Measurements from ENCODE around the gene RAPH1. TPM values are rescaled to one million over a fixed set of nuclear protein-coding genes. Genes with fewer than 3 reads are reported as not detected.
A peak's percentile ranks its signal among the peaks of the same experiment; 100 is the strongest.
"Not testable (repeated sequence)": the region's sequence is repeated elsewhere in the genome, so short reads cannot be mapped to it uniquely, and the experiment has no call there.

Gene RAPH1
- total RNA-seq, 1 donor = 57.2 TPM

GRCh38 chr2:203534621-203535077 is 452 bp downstream of the RAPH1 start:
- H3K4me1 ChIP-seq (ENCODE audit: insufficient read depth, low read length) = peaks cover 18% of the 10 kb centered on the region
- peaks cover 2% of the 10 kb centered on the region for H3K36me3 ChIP-seq (ENCODE audit: insufficient read depth, low read length)
- no peak for TF ChIP-seq CTCF (IDR thresholded peaks at IDR 0.05; ENCODE audit: extremely low read depth, low read depth, low read length)
- H3K9me3 ChIP-seq (ENCODE audit: low read depth, low read length) = no peaks in the 10 kb centered on the region
- peaks cover 53% of the 10 kb centered on the region for H3K79me2 ChIP-seq (ENCODE audit: insufficient read depth, low read length)
- H4K20me1 ChIP-seq (ENCODE audit: insufficient read depth, low read length) = peaks cover 24% of the 10 kb centered on the region
- no peak overlapping the region for H2AFZ ChIP-seq (ENCODE audit: low read length)
- no peak for DNase-seq (ENCODE audit: insufficient read length, low spot score, missing footprints)
- H3K4me2 ChIP-seq (ENCODE audit: insufficient read depth, low read length) = peak overlapping the region; percentile 54
- no peaks in the 10 kb centered on the region for H3K27me3 ChIP-seq (ENCODE audit: insufficient read depth, low read length)
- peak overlapping the region; percentile 97 for H3K4me3 ChIP-seq (ENCODE audit: insufficient read depth, low read length)
- H3K27ac ChIP-seq (ENCODE audit: low read depth, low read length) = peak overlapping the region; percentile 98

- H3K4me3 ChIP-seq (ENCODE audit: insufficient read depth, low read length) = peak overlapping the region; percentile 97
- peaks cover 60% of the 10 kb centered on the region for H3K79me2 ChIP-seq (ENCODE audit: insufficient read depth, low read length)
- H3K9me3 ChIP-seq (ENCODE audit: low read depth, low read length) = no peaks in the 10 kb centered on the region
- peaks cover 2% of the 10 kb centered on the region for H3K36me3 ChIP-seq (ENCODE audit: insufficient read depth, low read length)
- H2AFZ ChIP-seq (ENCODE audit: low read length) = no peak overlapping the region
- peak overlapping the region; percentile 98 for H3K27ac ChIP-seq (ENCODE audit: low read depth, low read length)
- H3K4me2 ChIP-seq (ENCODE audit: insufficient read depth, low read length) = peak overlapping the region; percentile 92
- peaks cover 20% of the 10 kb centered on the region for H3K4me1 ChIP-seq (ENCODE audit: insufficient read depth, low read length)
- no peak for TF ChIP-seq CTCF (IDR thresholded peaks at IDR 0.05; ENCODE audit: extremely low read depth, low read depth, low read length)
- peak; percentile 89 for DNase-seq (ENCODE audit: insufficient read length, low spot score, missing footprints)
- H3K27me3 ChIP-seq (ENCODE audit: insufficient read depth, low read length) = no peaks in the 10 kb centered on the region
- H4K20me1 ChIP-seq (ENCODE audit: insufficient read depth, low read length) = peaks cover 26% of the 10 kb centered on the region
Observed at GRCh38 chr2:203533676-203534591, 1.2 kb downstream of the RAPH1 start.

GRCh38 chr2:203532957-203533658 is 2.0 kb downstream of the RAPH1 start:
- H3K9me3 ChIP-seq (ENCODE audit: low read depth, low read length) = no peaks in the 10 kb centered on the region
- H4K20me1 ChIP-seq (ENCODE audit: insufficient read depth, low read length) = peaks cover 26% of the 10 kb centered on the region
- H3K27ac ChIP-seq (ENCODE audit: low read depth, low read length) = peak overlapping the region; percentile 98
- peak overlapping the region; percentile 97 for H3K4me3 ChIP-seq (ENCODE audit: insufficient read depth, low read length)
- H2AFZ ChIP-seq (ENCODE audit: low read length) = no peak overlapping the region
- peaks cover 68% of the 10 kb centered on the region for H3K79me2 ChIP-seq (ENCODE audit: insufficient read depth, low read length)
- peaks cover 22% of the 10 kb centered on the region for H3K4me1 ChIP-seq (ENCODE audit: insufficient read depth, low read length)
- peaks cover 2% of the 10 kb centered on the region for H3K36me3 ChIP-seq (ENCODE audit: insufficient read depth, low read length)
- H3K4me2 ChIP-seq (ENCODE audit: insufficient read depth, low read length) = peak overlapping the region; percentile 92
- no peak for TF ChIP-seq CTCF (IDR thresholded peaks at IDR 0.05; ENCODE audit: extremely low read depth, low read depth, low read length)
- H3K27me3 ChIP-seq (ENCODE audit: insufficient read depth, low read length) = no peaks in the 10 kb centered on the region
- DNase-seq (ENCODE audit: insufficient read length, low spot score, missing footprints) = peak; percentile 86

- no peak overlapping the region for H3K4me3 ChIP-seq (ENCODE audit: insufficient read depth, low read length)
- no peaks in the 10 kb centered on the region for H3K27me3 ChIP-seq (ENCODE audit: insufficient read depth, low read length)
- no peaks in the 10 kb centered on the region for H3K9me3 ChIP-seq (ENCODE audit: low read depth, low read length)
- H2AFZ ChIP-seq (ENCODE audit: low read length) = no peak overlapping the region
- peaks cover 37% of the 10 kb centered on the region for H4K20me1 ChIP-seq (ENCODE audit: insufficient read depth, low read length)
- no peak overlapping the region for H3K27ac ChIP-seq (ENCODE audit: low read depth, low read length)
- H3K4me1 ChIP-seq (ENCODE audit: insufficient read depth, low read length) = peaks cover 25% of the 10 kb centered on the region
- H3K4me2 ChIP-seq (ENCODE audit: insufficient read depth, low read length) = peak overlapping the region; percentile 0
- no peak for DNase-seq (ENCODE audit: insufficient read length, low spot score, missing footprints)
- no peak for TF ChIP-seq CTCF (IDR thresholded peaks at IDR 0.05; ENCODE audit: extremely low read depth, low read depth, low read length)
- H3K36me3 ChIP-seq (ENCODE audit: insufficient read depth, low read length) = peaks cover 11% of the 10 kb centered on the region
- peaks cover 99% of the 10 kb centered on the region for H3K79me2 ChIP-seq (ENCODE audit: insufficient read depth, low read length)
Observed at GRCh38 chr2:203527719-203528118, 7.4 kb downstream of the RAPH1 start.

GRCh38 chr2:203513268-203513667 is 21.8 kb downstream of the RAPH1 start:
- Histone ChIP-seq H4K20me1 (ENCODE audit: insufficient read depth, low read length) (peaks cover 44% of the 10 kb centered on the region), H3K79me2 (ENCODE audit: insufficient read depth, low read length) (peaks cover 99% of the 10 kb centered on the region)

More at GRCh38 chr2:203513268-203513667, 21.8 kb downstream of the RAPH1 start:
- not testable (repeated sequence) for H3K9me3 ChIP-seq (ENCODE audit: low read depth, low read length); H3K36me3 ChIP-seq (ENCODE audit: insufficient read depth, low read length); H2AFZ ChIP-seq (ENCODE audit: low read length); H3K27ac ChIP-seq (ENCODE audit: low read depth, low read length); H3K4me2 ChIP-seq (ENCODE audit: insufficient read depth, low read length); H3K4me1 ChIP-seq (ENCODE audit: insufficient read depth, low read length); H3K27me3 ChIP-seq (ENCODE audit: insufficient read depth, low read length); DNase-seq (ENCODE audit: insufficient read length, low spot score, missing footprints); H3K4me3 ChIP-seq (ENCODE audit: insufficient read depth, low read length)

Data from osteoblast (primary cell).